ENCODE measurements around the gene CCDC81. TPM values are rescaled to one million over a fixed set of nuclear protein-coding genes. Genes with fewer than 3 reads are reported as not detected.

Gene CCDC81
- total RNA-seq, 1 experiment from 2014 or later, result 0.49 TPM

- TF ChIP-seq SIN3A (IDR thresholded peaks at IDR 0.05; ENCODE audit: borderline replicate concordance, insufficient read depth, low read depth, low read length) (no peak), POLR2AphosphoS5 (IDR thresholded peaks at IDR 0.05; ENCODE audit: low read depth, low read length) (no peak), CTCF (IDR thresholded peaks at IDR 0.05) (no peak), REST (IDR thresholded peaks at IDR 0.05; ENCODE audit: insufficient read depth in 1 of 2, low read depth in 2 of 2, low read length in 1 of 2) (no peak), TCF7L2 (IDR thresholded peaks at IDR 0.05; ENCODE audit: low read depth, low read length) (no peak)
- no peak for DNase-seq (ENCODE audit: low read depth, low spot score)
- H3K36me3 ChIP-seq (ENCODE audit: control insufficient read depth, insufficient read depth, low read length), result no peaks in the 10 kb centered on the region
- intact Hi-C loops (cut with micrococcal nuclease; ENCODE audit: unreplicated experiment) (no loop called here), in situ Hi-C loops (cut with HindIII; ENCODE audit: low pct_unique_long_range_greater_than_20kb, low sequenced_read_pairs) (no loop called here)
- no peaks in the 10 kb centered on the region for H3K27me3 ChIP-seq (ENCODE audit: control insufficient read depth, insufficient read depth, low read length)
- H3K4me3 ChIP-seq (ENCODE audit: low read depth in 2 of 2, low read length in 2 of 2), result no peak overlapping the region
- no peaks in the 10 kb centered on the region for H3K9me3 ChIP-seq (ENCODE audit: control insufficient read depth, insufficient read depth, low read depth, low read length)
- POLR2A ChIA-PET, result no interaction called here
- H3K4me1 ChIP-seq (ENCODE audit: control insufficient read depth, insufficient read depth, low read length), result no peaks in the 10 kb centered on the region
- H3K27ac ChIP-seq (ENCODE audit: low read length), result no peak overlapping the region
- BruUV-seq (replicated peaks), result no TSS peak
- no peak for ATAC-seq
- CTCF ChIA-PET, result no interaction called here
These were observed 8.6 kb downstream of the CCDC81 start for GRCh38 chr11:86383041-86383955.

DNA sequence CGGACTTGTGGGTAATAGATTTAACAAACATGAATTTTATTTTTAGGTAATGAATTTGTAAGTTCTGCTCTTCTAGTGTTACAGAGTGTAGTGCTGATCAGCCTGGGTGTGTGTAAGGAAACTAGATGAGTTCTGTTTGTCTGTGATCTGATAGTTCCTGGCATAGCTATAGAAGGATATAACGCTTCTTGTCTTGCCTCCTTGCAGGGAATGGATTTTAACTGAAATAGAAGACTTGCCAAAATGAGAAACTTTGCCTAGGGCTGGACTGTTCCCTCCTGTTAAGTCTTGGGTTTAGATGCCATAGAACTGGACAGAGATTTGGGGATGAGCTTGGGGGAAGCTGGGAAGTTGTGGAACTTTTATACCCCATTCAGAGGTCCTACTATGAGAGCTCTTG, 11.6 kb downstream of the CCDC81 start:
- CTCF ChIA-PET, result no interaction called here

More for the DNA sequence above, 11.6 kb downstream of the CCDC81 start:
- BruUV-seq (replicated peaks), result no TSS peak
- intact Hi-C loops (cut with micrococcal nuclease; ENCODE audit: unreplicated experiment), result no loop called here
- no peaks in the 10 kb centered on the region for H3K4me1 ChIP-seq (ENCODE audit: control insufficient read depth, insufficient read depth, low read length)
- TF ChIP-seq CTCF (IDR thresholded peaks at IDR 0.05) (no peak), POLR2AphosphoS5 (IDR thresholded peaks at IDR 0.05; ENCODE audit: low read depth, low read length) (no peak), REST (IDR thresholded peaks at IDR 0.05; ENCODE audit: insufficient read depth in 1 of 2, low read depth in 2 of 2, low read length in 1 of 2) (no peak), TCF7L2 (IDR thresholded peaks at IDR 0.05; ENCODE audit: low read depth, low read length) (no peak), SIN3A (IDR thresholded peaks at IDR 0.05; ENCODE audit: borderline replicate concordance, insufficient read depth, low read depth, low read length) (no peak)
- H3K9me3 ChIP-seq (ENCODE audit: control insufficient read depth, insufficient read depth, low read depth, low read length), result no peaks in the 10 kb centered on the region
- H3K4me3 ChIP-seq (ENCODE audit: low read depth in 2 of 2, low read length in 2 of 2), result no peak overlapping the region
- in situ Hi-C loops (cut with HindIII; ENCODE audit: low pct_unique_long_range_greater_than_20kb, low sequenced_read_pairs), result no loop called here
- H3K27ac ChIP-seq (ENCODE audit: low read length), result no peak overlapping the region
- POLR2A ChIA-PET, result no interaction called here
- ATAC-seq (no peak), DNase-seq (ENCODE audit: low read depth, low spot score) (no peak)
- H3K36me3 ChIP-seq (ENCODE audit: control insufficient read depth, insufficient read depth, low read length), result no peaks in the 10 kb centered on the region
- no peaks in the 10 kb centered on the region for H3K27me3 ChIP-seq (ENCODE audit: control insufficient read depth, insufficient read depth, low read length)
